Measurements from ENCODE around the gene ERCC6L2. TPM values are rescaled to one million over a fixed set of nuclear protein-coding genes. Genes with fewer than 3 reads are reported as not detected.

Gene ERCC6L2
- total and polyA plus RNA-seq, 10 of the 15 experiments (the other 5 are each of a cell fraction or from before 2014, with no cell fraction given), result 8.1 to 45.0 (median 22.6) TPM

- TF ChIP-seq CUX1 (IDR thresholded peaks at IDR 0.05; ENCODE audit: insufficient replicate concordance, low read depth, low read length) (no peak), KAT2A (conservative IDR thresholded peaks at IDR 0.05; ENCODE audit: control insufficient read depth, low read depth, low read length) (no peak), ZNF384 (IDR thresholded peaks at IDR 0.05; ENCODE audit: borderline replicate concordance, low read depth, low read length) (no peak)
Observed at GRCh38 chr9:95912773-95913172, 37.3 kb downstream of the ERCC6L2 start (continued).

- ATAC-seq (no peak), FAIRE-seq (no peak), DNase-seq (ENCODE audit: low read depth, low spot score) (no peak)
- Histone ChIP-seq H3K9me3 (replicated peaks; ENCODE audit: control insufficient read depth, insufficient read depth, low read length) (no peaks in the 10 kb centered on the region), H3K4me1 (ENCODE audit: control insufficient read depth, insufficient read depth, low read length) (no peaks in the 10 kb centered on the region), H3K27ac (ENCODE audit: control insufficient read depth, insufficient read depth) (no peak overlapping the region), H3K79me2 (ENCODE audit: control insufficient read depth, insufficient read depth, low read length) (no peaks in the 10 kb centered on the region), H3K36me3 (ENCODE audit: control insufficient read depth in 2 of 2, insufficient read depth in 2 of 2, low read length in 1 of 2) (peaks cover 1 to 13% of the 10 kb centered on the region in 2 experiments; a peak in 2 of 4 replicates), H2AFZ (ENCODE audit: control insufficient read depth, low read depth, low read length) (no peak overlapping the region), H3K4me2 (ENCODE audit: control insufficient read depth, insufficient read depth) (no peak overlapping the region), H3K4me3 (no peak overlapping the region), H4K20me1 (ENCODE audit: control insufficient read depth, insufficient read depth) (no peaks in the 10 kb centered on the region), H3K27me3 (replicated peaks in 1 of 2; ENCODE audit: control insufficient read depth in 2 of 2, insufficient read depth in 2 of 2, low read length in 1 of 2) (no peaks in the 10 kb centered on the region), H3K9ac (ENCODE audit: control insufficient read depth, insufficient read depth, low read length) (no peak overlapping the region)
- ChIA-PET SMC1A (ENCODE audit: uncharacterized antibody, unreplicated experiment) (no interaction called here), CTCF (no interaction called here), POLR2A (no interaction called here), RAD21 (ENCODE audit: unreplicated experiment) (no interaction called here)
- TF ChIP-seq NFXL1 (IDR thresholded peaks at IDR 0.05; ENCODE audit: borderline replicate concordance) (no peak), RELA (IDR thresholded peaks at IDR 0.05; ENCODE audit: borderline replicate concordance, partially characterized antibody) (no peak), SIX5 (IDR thresholded peaks at IDR 0.05; ENCODE audit: low read depth, low read length, severe bottlenecking) (no peak), TCF3 (IDR thresholded peaks at IDR 0.05; ENCODE audit: borderline replicate concordance, insufficient read depth, low read depth, low read length) (no peak), TARDBP (IDR thresholded peaks at IDR 0.05; ENCODE audit: borderline replicate concordance) (no peak), NRF1 (conservative IDR thresholded peaks at IDR 0.05; ENCODE audit: low read depth, low read length) (no peak), KLF5 (IDR thresholded peaks at IDR 0.05; ENCODE audit: partially characterized antibody) (no peak)
- 100% methylated on average over 2 of the region's 2 CpGs for WGBS (ENCODE audit: insufficient coverage, insufficient replicate concordance, low lambda C conversion rate, missing lambda C conversion rate)
- BruUV-seq (replicated peaks), result no TSS peak
- intact Hi-C loops (cut with micrococcal nuclease; ENCODE audit: unreplicated experiment), result no loop called here
- in situ Hi-C loops (cut with MboI), result no loop called here
Observed at GRCh38 chr9:95920017-95920416, 44.5 kb downstream of the ERCC6L2 start.

Data from GM12878 (cell line).